ENCODE results near the gene EXOC4. TPM values are rescaled to one million over a fixed set of nuclear protein-coding genes. Genes with fewer than 3 reads are reported as not detected.

EXOC4 gene
- total RNA-seq, 1 donor from 2014 or later, result 84.0 TPM

GRCh38 chr7:133354546-133355324 is 101.9 kb downstream of the EXOC4 start:
- Histone ChIP-seq H3K27me3 (ENCODE audit: control insufficient read depth, insufficient read depth, low read length) (no peaks in the 10 kb centered on the region), H3K4me3 (ENCODE audit: low read depth, low read length) (no peak overlapping the region), H3K36me3 (ENCODE audit: control insufficient read depth, insufficient read depth, low read length) (peaks cover 2% of the 10 kb centered on the region)
- FAIRE-seq, result no peak
- DNase-seq (ENCODE audit: low read depth), result no peak
- TF ChIP-seq CTCF (IDR thresholded peaks at IDR 0.05; ENCODE audit: insufficient read depth, low read length, severe bottlenecking), result no peak

GRCh38 chr7:133355325-133355708 is 102.4 kb downstream of the EXOC4 start:
- no peak for FAIRE-seq
- Histone ChIP-seq H3K27me3 (ENCODE audit: control insufficient read depth, insufficient read depth, low read length) (no peaks in the 10 kb centered on the region), H3K36me3 (ENCODE audit: control insufficient read depth, insufficient read depth, low read length) (peaks cover 2% of the 10 kb centered on the region), H3K4me3 (ENCODE audit: low read depth, low read length) (no peak overlapping the region)
- no peak for TF ChIP-seq CTCF (IDR thresholded peaks at IDR 0.05; ENCODE audit: insufficient read depth, low read length, severe bottlenecking)
- peak; percentile 38 for DNase-seq (ENCODE audit: low read depth)

GRCh38 chr7:133355822-133356221 is 102.9 kb downstream of the EXOC4 start:
- Histone ChIP-seq H3K4me3 (ENCODE audit: low read depth, low read length) (no peak overlapping the region), H3K36me3 (ENCODE audit: control insufficient read depth, insufficient read depth, low read length) (peaks cover 2% of the 10 kb centered on the region), H3K27me3 (ENCODE audit: control insufficient read depth, insufficient read depth, low read length) (no peaks in the 10 kb centered on the region)
- no peak for TF ChIP-seq CTCF (IDR thresholded peaks at IDR 0.05; ENCODE audit: insufficient read depth, low read length, severe bottlenecking)
- DNase-seq (ENCODE audit: low read depth), result no peak
- no peak for FAIRE-seq

GRCh38 chr7:133358708-133359107 is 105.8 kb downstream of the EXOC4 start:
- Histone ChIP-seq H3K4me3 (ENCODE audit: low read depth, low read length) (no peak overlapping the region), H3K27me3 (ENCODE audit: control insufficient read depth, insufficient read depth, low read length) (no peaks in the 10 kb centered on the region), H3K36me3 (ENCODE audit: control insufficient read depth, insufficient read depth, low read length) (peaks cover 2% of the 10 kb centered on the region)
- no peak for TF ChIP-seq CTCF (IDR thresholded peaks at IDR 0.05; ENCODE audit: insufficient read depth, low read length, severe bottlenecking)
- FAIRE-seq (no peak), DNase-seq (ENCODE audit: low read depth) (no peak)

- peaks cover 2% of the 10 kb centered on the region for H3K36me3 ChIP-seq (ENCODE audit: control insufficient read depth, insufficient read depth, low read length)
- FAIRE-seq (no peak), DNase-seq (ENCODE audit: low read depth) (no peak)
- TF ChIP-seq CTCF (IDR thresholded peaks at IDR 0.05; ENCODE audit: insufficient read depth, low read length, severe bottlenecking), result no peak
- no peaks in the 10 kb centered on the region for H3K27me3 ChIP-seq (ENCODE audit: control insufficient read depth, insufficient read depth, low read length)
- H3K4me3 ChIP-seq (ENCODE audit: low read depth, low read length), result no peak overlapping the region
Measured at GRCh38 chr7:133359449-133359848, 106.6 kb downstream of the EXOC4 start.

GRCh38 chr7:133360201-133360600 is 107.3 kb downstream of the EXOC4 start:
- DNase-seq (ENCODE audit: low read depth), result no peak
- peaks cover 2% of the 10 kb centered on the region for H3K36me3 ChIP-seq (ENCODE audit: control insufficient read depth, insufficient read depth, low read length)
- no peak for TF ChIP-seq CTCF (IDR thresholded peaks at IDR 0.05; ENCODE audit: insufficient read depth, low read length, severe bottlenecking)
- no peak for FAIRE-seq
- no peak overlapping the region for H3K4me3 ChIP-seq (ENCODE audit: low read depth, low read length)
- H3K27me3 ChIP-seq (ENCODE audit: control insufficient read depth, insufficient read depth, low read length), result no peaks in the 10 kb centered on the region
